Measurements from ENCODE around the gene PSIP1.

DNA sequence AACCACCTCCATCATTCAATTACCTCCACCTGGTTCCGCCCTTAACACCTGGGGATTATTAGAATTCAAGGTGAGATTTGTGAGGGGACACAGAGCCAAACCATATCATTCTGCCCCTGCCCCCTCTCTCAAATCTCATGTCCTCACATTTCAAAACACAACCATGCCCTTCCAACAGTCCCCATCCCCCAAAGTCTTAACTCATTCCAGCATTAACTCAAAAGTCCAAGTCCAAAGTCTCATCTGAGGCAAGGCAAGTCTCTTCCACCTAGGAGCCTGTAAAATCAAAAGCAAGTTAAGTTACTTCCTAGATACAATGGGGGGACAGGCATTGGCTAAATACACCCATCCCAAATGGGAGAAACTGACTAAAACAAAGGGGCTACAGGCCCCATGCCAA lies 18.8 kb downstream of the PSIP1 start:
- TF ChIP-seq, protein P1, sequence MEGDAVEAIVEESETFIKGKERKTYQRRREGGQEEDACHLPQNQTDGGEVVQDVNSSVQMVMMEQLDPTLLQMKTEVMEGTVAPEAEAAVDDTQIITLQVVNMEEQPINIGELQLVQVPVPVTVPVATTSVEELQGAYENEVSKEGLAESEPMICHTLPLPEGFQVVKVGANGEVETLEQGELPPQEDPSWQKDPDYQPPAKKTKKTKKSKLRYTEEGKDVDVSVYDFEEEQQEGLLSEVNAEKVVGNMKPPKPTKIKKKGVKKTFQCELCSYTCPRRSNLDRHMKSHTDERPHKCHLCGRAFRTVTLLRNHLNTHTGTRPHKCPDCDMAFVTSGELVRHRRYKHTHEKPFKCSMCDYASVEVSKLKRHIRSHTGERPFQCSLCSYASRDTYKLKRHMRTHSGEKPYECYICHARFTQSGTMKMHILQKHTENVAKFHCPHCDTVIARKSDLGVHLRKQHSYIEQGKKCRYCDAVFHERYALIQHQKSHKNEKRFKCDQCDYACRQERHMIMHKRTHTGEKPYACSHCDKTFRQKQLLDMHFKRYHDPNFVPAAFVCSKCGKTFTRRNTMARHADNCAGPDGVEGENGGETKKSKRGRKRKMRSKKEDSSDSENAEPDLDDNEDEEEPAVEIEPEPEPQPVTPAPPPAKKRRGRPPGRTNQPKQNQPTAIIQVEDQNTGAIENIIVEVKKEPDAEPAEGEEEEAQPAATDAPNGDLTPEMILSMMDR (IDR thresholded peaks at IDR 0.05) = no peak
- TF ChIP-seq POLR2AphosphoS5 (IDR thresholded peaks at IDR 0.05) (no peak), POLR2A (IDR thresholded peaks at IDR 0.05) (no peak), EP300 (IDR thresholded peaks at IDR 0.05; ENCODE audit: low read depth) (no peak)

Measured in transverse colon (tissue), 4 donors.